Measurements from ENCODE around the gene NEIL3. TPM values are rescaled to one million over a fixed set of nuclear protein-coding genes. Genes with fewer than 3 reads are reported as not detected.

Gene NEIL3
- polyA plus RNA-seq, 4 donors = 5.2 to 6.9 (median 6.3) TPM

DNA sequence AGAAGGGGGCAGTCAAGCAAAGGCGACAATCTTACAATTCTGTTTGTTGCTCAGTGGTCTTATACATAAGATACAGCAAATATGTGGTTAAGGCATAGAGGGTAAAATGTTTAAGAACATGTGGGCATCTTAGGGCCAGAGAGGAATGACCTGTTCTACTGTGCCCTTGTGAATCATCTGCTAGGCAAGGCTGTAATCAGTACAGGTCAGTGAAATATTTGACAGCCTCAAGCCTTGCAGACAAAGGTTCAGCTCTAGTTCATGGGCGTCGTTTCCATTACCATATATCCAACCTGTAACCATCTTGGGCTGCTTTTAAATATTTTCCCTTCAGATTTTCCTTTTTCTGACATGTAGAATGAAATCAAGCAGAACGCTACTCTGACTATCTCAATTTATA is 95.3 kb downstream of the NEIL3 start:
- peak in 1 of 4 donors; percentile 6 for DNase-seq (ENCODE audit: low read depth in 4 of 4, low spot score in 3 of 4)

DNA sequence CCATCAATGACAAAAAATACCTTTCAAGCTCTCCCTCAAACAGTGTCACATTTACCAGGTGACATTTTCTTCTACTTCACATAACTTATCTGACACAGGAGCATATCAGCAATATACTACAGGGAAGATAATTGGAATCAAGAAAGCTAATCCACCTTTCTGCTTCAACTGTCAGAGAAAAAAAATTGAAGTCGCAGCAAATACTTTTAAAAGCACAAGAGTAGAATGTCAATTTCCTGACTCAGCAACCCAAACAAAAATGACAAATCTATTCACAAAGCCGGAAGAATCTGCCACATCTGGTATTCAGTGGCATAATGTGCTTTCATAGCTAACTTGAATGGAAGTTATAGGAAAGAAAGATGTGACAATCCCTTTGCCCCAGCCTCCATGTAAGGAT is 95.8 kb downstream of the NEIL3 start:
- no peak for DNase-seq (ENCODE audit: low read depth in 4 of 4, low spot score in 3 of 4)

DNA sequence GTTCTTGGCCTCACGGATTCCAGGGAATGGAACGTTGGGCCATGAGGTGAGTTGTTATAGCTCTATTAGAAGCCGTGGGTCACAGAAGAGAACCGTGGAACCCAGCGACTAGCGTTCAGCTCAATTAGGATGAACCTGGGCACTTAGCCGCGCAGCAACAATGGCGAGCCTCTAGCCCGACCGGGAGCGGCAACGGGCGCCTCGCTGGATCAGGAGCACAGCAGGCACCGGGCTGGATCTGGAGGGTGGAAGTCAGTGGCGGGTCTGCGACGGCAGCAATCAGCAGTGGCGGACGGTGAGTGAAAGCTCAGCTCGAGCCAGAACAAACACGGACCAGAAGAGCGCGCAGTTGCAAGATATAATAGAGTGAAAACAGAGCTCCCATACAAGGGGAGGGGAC is 98.3 kb downstream of the NEIL3 start:
- no peak for DNase-seq (ENCODE audit: low read depth in 4 of 4, low spot score in 3 of 4)

DNA sequence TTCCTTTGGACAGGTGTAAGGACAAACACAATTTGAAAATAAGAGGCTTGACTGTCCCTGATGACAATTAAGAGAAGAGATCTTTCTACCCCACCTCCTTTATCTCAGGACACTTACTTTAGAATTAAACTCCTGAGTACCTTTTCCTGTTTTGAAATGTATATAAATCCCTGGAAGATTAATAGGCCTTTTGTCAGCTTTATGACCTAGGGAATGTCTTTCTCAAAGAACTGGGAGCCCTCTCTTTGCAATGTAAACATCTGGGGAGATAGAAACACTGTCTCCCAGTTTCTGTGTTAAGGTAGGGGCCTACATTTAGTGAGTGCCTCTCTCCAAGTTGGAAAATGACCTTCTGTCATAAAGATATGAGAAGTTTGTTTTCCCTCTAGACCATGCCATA is 100.9 kb downstream of the NEIL3 start:
- DNase-seq (ENCODE audit: low read depth in 4 of 4, low spot score in 3 of 4) = peak in 1 of 4 donors; percentile 6

DNA sequence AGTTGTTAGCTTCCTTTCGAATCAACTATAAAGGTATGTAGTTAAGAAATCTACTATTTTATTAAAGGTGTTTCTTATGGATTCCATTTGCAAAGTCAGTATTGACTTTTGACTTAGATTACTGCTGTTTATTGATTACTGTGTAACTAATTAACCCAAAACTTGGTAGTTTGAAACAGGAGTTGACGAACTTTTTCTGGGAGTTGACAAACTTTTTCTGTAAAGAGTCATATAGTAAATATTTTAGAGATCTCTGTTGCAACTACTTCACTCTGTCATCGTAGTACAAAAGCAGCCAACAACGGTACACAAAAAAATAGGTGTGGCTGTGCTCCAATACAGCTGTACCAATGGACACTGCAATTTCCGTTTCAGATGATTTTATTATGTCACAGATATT is 102.3 kb downstream of the NEIL3 start:
- DNase-seq (ENCODE audit: low read depth in 4 of 4, low spot score in 3 of 4) = no peak

Other genes starting within 250 kb of the NEIL3 start
- 10 to 100 TPM; 31.6 to 34.3 (median 32.7) TPM for gene AGA, start 132.6 kb downstream of the NEIL3 start, polyA plus RNA-seq (ENCODE audit: insufficient read length in 4 of 4)